HG02970 (cell line): ENCODE measurements around the gene FARP1.

ENCODE experiments used
- ATAC-seq: cut with Tn5 transposase; IDR thresholded peaks from one replicate; pipeline ENCODE4 v1.9.1; 2021; ENCODE audit warnings: mild to moderate bottlenecking, moderate library complexity, moderate number of reproducible peaks; ENCODE audit not compliant: unreplicated experiment, low FRiP score

The FARP1 gene

DNA sequence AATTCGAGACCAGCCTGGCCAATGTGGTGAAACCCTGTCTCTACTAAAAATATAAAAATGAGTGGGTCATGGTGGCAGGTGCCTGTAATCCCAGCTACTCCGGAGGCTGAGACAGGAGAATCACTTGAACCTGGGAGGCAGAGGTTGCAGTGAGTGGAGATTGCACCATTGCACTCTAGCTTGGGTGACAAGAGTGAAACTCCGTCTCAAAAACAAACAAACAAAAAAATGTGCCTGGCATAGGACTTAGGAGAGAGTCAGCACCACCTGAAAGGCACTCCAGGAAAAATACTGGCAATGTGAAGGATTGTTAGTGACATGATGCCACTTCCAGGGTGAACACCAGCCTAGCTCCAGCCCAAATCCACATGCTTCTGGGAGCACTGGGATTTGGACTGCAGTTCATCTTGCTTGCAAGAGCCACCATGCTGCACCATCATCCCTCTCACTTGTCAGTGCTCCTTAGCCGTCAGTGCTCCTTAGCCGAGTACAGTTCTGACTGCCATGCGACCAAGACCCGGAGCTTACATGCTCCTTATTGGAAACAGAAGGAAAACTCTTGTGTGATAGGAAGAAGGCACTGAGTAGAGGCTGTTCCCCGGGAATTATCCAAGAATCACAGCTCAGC lies 179.3 kb downstream of the FARP1 start:
- ATAC-seq = no peak

DNA sequence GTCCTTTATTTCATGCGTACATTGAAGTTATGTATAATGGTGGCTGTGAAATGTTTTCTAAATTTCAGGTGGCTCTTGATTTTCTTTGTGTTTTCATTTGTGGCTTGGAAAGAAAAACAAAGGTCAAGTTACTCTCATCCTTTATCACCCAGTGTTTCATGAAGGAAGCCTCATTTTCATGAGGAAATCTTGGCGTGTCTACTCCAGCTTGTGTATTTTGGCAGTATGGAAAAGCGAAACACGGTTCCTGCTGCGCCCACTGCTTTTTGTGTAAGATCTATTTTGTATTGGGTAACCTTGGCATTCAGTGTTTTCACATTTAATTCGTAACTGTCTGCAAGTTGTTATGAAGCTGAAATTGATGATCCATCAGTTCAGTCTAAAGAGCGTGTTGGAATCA lies 181.2 kb downstream of the FARP1 start:
- no peak for ATAC-seq

DNA sequence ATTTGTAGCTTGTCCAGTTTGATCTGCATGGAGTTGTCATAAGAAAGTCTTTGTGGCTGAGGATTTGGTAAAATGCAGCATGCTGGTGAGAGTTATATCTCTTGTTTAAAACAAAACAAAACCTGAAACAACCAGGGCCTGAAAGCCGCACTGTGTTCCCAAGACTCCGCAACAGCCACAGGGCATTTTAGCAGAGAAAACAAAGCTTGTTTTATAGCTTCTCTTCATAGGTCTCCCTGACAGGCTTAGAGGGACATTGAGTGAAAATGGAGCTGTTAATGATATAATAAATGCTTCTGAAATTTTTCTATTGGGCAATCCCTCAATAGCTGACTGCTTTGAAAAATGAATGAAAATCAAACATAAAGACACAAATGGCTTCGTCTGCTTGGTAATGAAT lies 182.8 kb downstream of the FARP1 start:
- ATAC-seq = no peak

DNA sequence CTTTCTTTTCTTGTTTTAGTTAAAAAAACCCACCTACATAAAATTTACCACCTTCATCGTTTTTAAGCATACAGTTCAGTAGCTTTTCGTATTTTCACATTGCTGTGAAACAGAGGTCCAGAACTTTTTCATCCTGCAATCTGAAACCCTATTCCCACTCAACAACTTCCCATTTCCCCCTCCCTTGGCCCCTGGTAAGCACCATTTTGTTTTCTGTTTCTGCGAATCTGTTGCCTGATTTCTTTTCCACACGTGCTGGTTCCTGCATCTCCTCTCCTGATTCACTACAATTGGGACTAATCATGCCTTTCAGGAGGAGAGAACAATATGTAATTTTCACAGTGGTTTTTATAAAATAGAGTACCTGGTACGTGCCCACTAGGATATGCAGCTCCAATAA lies 183.4 kb downstream of the FARP1 start:
- no peak for ATAC-seq

DNA sequence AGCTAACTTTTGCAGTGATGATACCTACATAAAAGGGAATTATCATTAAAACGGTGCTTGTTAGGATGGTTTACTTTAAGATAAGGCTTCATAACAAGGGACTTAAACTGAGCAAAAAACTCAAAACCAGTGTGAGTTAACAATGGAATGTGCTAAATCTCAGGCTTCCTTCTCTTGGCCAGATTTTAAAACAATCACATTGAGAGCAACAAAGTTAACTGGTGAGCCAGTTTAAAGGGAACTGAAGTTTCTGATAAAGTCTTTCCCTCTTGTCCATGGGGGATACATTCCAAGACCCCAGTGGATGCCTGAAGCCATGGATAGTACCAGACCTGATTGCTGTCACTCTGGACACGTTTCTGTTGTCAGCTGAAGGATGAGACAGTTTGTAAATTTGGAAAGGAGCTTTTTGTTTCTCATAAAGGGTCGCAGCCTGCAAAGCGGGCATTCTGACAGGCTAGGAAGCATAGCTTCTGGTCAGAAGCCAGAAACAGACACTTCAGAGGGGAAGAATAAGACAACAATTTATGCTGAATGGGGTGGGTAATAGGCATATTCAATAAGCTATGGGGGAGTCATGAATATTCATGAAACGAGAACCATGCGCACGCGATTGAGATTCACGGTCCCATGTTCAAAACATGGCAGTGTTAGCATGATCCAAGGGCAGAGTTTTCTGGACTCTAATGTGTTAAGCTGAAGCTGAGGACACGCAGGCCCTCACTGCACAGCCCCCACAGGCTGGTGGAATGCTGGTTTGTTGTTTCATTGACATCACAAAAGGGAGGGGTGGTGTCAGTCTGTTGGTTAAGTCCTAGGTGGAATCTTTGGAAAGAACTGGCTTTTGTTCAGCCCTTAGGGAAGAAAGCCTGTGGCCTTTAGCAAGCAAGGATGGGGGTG lies 184.7 kb downstream of the FARP1 start:
- ATAC-seq = no peak

DNA sequence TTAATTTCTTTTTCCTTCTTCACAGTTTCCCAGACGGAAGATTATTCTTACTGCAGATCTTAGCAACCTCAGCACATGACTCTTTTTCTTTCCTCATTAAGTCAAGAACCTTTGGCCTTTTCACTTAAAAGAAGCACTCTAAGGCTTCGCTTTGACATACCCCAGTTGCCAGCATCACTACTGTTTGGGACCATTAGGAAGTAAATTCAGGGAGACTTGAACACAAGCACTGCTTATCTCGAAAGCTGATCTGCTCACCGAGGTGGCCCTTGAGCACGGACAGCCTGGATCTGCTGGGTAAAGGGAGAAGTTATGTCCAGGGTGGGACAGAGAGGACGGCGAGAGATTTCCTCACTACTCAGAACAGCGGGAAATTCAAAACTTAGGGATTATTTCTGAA lies 185.6 kb downstream of the FARP1 start:
- no peak for ATAC-seq

DNA sequence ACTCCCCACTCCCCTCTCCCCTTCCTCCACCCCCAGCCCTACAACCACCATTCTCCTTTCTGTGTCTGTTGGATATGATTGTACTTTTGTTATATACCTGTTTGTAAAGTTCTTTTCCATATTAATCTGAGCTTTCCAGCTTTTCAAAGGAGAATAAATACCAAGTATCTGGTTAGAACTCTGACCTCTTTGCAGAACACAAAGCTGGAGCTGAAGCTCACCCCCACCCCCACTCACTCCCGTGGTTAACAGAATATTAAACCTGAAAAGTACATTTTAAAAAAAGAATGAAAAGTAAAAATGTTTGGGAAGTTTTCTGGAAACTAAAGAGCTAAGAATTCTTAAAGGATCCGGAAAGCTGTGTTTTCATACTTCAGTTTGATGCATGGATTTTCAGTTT lies 189.3 kb downstream of the FARP1 start:
- no peak for ATAC-seq

DNA sequence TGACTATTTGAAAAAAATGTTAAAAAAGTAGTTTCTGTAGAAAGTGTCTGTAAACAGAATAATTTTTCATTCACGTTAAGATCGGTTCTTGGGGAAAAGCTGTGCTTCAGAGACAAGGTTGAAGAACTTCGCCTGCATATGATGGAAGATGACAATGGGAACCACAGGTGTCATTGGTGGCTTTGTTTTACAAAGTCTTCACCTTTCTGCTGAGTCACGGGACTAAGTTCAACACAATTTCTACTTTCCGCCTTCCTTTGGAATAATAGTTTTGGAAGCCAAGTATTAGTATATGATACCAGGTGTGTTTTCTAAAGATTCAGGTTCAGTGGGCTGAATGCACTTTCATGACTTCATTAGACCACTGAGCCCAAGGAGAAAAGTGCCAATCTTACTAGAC lies 189.8 kb downstream of the FARP1 start:
- no peak for ATAC-seq

DNA sequence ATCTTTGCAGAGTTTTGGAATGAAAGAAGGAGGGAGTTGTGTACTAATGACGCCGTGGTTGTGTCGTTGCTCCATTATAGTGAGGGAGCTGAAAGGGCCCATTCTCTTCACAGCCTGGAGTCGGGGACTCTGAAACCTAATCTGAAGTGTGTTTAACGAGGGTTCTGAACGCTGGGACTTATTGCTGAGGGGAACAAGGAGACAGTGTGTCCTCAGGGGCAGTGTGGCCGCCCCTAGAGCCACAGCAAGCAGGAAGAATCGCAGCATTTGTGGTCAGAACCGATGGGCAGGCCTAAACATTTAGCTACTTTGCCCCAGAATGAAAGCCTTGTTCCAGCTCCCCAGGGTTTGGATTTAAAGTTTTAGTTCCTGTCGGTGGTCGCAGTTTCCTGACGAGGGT lies 190.6 kb downstream of the FARP1 start:
- ATAC-seq = no peak

DNA sequence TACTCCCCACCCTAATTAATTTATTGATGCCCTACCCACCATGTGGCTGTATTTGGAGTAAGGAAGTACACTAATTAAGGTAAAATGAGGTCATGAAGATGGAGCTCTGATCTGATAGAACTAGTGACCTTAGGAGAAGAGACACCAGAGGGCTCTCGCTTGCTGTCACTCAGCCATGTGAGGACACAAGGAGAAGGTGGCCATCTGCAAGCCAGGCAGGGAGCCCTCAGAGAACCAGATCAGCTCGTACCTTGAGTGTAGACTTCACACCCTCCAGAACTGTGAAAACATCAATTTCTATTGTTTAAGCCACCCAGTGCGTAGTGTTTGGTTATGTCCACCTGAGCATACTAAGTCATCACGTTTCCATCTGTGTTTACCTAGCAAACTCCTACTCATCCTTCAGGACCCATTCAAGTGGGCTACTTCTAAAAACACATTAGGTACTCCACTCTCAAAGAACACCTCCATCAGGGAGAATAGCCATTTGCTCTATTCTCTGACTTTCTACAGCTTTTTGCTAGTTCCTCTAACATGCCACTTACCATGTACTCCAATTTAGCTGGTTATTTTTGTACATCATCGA lies 191.8 kb downstream of the FARP1 start:
- ATAC-seq = no peak

DNA sequence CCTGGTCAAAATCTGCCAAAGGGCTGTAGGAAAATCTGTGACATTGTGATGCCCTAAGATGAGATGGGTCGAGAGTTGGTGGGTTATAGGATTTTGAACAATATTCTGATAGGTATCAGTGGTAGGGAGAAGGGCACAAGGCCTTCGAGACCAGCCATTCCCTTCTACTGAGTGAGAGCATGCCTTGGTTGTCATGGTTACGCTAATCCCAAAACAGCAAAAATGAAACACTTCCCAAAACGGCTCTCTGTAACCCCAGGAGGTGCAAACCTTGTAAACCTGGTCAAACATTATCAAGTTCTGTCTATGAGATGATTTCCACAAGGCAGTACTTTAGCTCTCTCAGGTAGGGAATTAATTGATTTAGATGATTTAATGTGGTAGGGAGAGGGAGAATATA lies 192.8 kb downstream of the FARP1 start:
- no peak for ATAC-seq

DNA sequence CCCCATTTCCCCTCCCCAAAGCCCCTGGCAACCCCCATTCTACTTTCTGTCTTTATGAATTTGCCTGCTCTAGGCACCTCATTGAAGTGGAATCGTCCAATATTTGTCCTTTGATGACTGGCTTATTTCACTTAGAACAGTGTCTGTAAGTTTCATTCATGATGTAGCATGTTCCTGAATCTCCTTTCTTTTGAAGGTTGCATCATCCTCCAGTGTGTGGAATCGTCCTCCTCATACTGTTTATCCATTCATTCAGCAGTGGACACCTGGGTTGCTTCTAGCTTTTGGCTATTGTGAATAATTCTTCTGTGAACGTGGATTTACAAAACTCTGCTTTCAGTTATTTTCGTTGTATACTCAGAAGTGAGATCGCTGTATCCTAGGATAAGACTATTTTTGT lies 195.4 kb downstream of the FARP1 start:
- no peak for ATAC-seq

DNA sequence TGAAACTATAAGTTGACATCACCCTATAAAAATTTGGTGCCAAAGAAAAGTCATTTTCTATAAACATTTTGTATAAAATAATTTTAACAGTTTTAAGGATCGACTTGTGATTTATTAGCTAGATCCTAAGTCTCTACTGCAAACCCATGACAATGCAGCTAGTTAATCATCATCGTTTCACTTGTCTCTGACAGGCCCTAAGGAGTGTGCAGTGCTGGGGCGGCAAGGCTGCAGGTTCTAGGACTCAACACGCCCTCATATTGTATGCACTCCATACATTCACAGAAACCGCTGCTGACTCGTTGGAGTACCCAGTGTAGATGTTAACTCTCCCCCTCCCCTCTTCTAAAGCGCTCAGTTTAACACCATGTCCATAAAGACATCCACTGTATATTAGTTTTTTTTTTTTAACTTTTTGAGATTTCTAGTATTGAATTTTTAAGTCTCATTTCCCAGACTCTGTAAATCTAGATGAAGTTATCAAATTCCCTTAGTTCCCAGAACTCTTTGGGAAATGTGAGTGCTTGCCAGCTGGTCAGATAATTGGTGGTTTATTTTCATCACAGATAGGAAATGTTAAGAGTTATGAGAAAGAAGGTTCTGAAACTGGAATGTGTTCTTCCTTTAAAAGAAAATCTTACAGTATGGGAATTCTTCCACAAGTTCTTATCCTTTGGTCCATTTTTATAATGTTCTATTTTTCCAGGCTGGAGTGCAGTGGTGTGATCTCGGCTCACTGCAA lies 197.0 kb downstream of the FARP1 start:
- no peak for ATAC-seq

DNA sequence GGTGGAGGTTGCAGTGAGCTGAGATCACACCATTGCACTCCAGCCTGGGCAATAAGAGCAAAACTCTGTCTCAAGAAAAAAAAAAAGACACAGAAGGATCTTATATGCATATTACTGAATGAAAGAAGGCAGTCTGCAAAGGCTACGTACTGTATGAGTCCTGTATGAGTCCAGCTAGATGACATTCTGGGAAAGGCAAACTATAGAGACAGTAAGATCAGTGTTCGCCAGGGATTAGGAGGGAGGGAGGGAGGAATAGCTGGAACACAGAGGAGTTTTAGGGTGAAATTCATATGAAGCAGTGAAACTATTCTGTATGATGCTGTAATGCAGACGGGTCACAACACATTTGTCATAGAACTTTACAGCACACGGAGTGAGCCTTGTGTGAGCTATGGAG lies 200.1 kb downstream of the FARP1 start:
- ATAC-seq = no peak

DNA sequence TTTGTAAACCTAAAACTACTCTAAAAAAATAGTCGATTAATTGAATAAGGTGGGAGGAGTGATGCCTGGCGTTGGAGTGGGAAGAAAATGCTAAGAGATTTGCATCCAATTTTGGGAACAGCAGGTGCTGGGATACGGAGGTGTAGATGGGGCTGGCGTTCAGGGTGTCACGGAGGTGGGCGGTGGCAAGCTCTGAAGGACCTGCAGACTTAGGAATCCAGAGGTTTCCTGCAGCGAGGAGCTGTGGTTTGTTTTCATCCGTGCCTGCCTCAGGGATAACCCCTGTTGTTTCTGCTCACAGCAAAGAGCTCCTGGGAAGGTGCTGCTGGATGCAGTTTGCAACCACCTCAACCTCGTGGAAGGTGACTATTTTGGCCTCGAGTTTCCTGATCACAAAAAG lies 200.6 kb downstream of the FARP1 start:
- ATAC-seq = no peak

DNA sequence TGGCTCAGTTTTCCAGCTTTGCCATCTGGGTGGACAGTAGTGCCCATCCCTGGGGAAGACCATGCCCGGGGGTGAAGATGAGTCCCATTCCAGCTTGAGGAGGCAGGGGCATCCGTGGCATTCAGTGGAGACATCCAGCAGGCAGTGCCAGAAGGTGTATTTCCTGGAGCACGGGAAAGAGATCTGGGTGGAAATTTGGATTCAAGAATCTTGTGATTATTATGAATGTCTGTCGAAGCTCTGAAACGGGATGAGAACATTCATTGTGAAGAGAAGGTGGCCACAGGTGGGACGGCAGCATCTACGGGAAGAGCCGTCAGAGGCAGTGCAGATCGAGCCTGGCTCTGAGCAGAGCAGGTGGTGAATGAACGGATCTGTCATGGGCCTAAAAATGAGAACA lies 201.5 kb downstream of the FARP1 start:
- no peak for ATAC-seq

DNA sequence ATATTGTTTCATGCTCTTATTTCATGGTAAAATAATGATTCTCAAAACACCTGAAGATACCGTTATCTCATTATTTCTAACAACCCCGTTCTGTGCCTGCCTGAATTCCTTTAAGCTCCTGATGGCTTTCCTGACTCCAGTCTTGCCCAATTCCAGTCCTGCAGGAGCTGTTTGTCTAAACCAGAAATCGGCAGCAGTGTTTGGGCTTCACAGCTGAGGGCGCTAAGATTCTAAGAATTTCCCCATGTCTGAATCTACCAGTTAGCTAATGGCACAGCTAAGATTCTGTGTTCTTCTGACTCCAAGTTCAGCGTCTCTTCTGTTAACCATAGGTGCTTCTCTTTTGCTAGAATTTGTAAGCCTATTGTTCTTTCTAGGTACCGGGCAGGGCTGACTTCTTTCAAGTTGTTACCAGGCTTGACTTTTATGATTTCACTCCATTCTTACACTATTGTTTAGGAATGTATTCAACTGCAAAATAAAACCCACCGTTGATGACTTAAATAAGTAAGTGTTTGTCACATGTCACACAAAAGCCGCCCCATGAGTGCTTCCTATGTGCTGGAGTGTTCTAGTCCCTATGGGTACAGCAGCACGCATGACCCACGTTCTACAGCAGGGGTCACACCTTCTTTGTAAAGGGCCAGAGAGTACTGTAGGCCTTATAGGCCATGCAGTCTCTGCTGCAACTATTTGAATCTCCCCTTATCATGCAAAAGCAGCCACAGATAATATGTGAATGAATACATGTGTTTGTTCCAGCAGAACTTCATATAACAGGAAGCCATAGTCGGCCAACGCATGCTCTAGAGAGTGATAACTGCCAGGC lies 202.4 kb downstream of the FARP1 start:
- ATAC-seq = no peak

DNA sequence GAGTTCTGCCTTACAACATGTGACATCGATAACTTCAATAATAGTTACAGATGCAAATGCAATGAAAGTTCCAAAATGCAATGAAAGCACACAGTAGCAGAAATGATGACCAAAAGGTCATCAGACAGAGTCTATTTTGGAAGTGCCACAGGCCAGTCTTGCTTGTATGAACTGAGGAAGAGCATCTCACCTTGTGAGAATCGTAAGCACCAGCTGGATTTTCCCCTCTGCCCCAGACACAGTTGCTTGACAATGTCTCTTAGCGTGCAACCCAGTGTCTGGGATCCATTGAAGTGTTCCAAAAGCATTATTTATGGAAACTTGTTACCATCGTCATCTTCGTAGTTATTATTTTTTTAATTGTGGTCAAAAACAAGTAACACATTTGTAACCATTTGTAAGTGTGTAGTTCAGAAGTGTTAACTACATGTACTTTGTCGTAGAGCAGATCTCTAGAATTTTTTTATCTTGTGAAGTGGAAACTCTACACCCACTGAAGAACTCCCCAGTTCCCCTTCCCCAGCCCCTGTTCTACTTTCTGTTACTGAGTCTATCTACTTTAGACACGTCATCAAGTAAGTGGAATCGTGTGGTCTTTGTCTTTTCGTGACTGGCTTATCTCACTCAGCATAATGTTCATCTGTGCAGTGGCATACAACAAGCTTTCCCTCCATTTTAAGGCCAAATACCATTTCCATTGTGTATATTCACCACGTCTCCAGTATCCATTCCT lies 204.2 kb downstream of the FARP1 start:
- ATAC-seq = no peak

DNA sequence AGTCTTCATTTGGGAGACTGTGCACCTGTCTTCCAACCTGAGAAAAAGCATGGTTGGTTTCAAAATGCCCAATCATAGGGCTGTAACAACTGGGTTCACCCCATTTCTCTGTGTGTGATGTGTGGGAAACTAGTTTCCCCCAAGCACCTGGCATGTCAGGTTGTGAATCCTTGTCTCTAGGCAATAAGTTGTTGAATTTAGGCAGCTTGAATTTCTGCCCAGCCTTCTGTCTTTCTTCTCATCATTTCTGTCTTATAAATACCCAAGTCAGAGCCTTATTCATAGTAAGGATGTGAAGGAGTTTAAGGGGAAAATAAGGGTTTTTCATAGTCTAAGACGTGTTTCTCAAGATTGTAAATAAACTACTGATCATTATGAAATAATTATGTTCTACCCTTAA lies 204.9 kb downstream of the FARP1 start:
- no peak for ATAC-seq
